GM15510 (cell line): ENCODE measurements around the gene SCAMP5.

Experiments used
- POLR2A ChIP-seq: IDR thresholded peaks from 3 replicates; pipeline ENCODE4 v1.6.1; 2011; ENCODE audit warnings: borderline replicate concordance; ENCODE audit not compliant: insufficient read length; ENCODE audit errors: extremely low read depth

The SCAMP5 gene

GRCh38 chr15:75023872-75024636, 28.7 kb downstream of the SCAMP5 start:
- TF ChIP-seq POLR2A, result no peak

- TF ChIP-seq POLR2A, result no peak
These were observed 29.7 kb downstream of the SCAMP5 start for GRCh38 chr15:75025107-75025506.

- TF ChIP-seq POLR2A, result no peak
These were observed 30.3 kb downstream of the SCAMP5 start for GRCh38 chr15:75025548-75026260.

GRCh38 chr15:75027551-75027950, 32.2 kb downstream of the SCAMP5 start:
- no peak for TF ChIP-seq POLR2A

- no peak for TF ChIP-seq POLR2A
These were observed 33.6 kb downstream of the SCAMP5 start for GRCh38 chr15:75028991-75029377.

- no peak for TF ChIP-seq POLR2A
These were observed 34.1 kb downstream of the SCAMP5 start for GRCh38 chr15:75029378-75030022.

GRCh38 chr15:75030023-75030413, 34.7 kb downstream of the SCAMP5 start:
- no peak for TF ChIP-seq POLR2A

- TF ChIP-seq POLR2A, result no peak
These were observed 35.1 kb downstream of the SCAMP5 start for GRCh38 chr15:75030424-75030823.

GRCh38 chr15:75031848-75032247, 36.5 kb downstream of the SCAMP5 start:
- TF ChIP-seq POLR2A, result no peak

GRCh38 chr15:75032395-75032794, 37.0 kb downstream of the SCAMP5 start:
- TF ChIP-seq POLR2A, result no peak

GRCh38 chr15:75033809-75034208, 38.4 kb downstream of the SCAMP5 start:
- TF ChIP-seq POLR2A, result no peak

GRCh38 chr15:75034615-75035014, 39.3 kb downstream of the SCAMP5 start:
- TF ChIP-seq POLR2A, result no peak

GRCh38 chr15:75036212-75036616, 40.9 kb downstream of the SCAMP5 start:
- no peak for TF ChIP-seq POLR2A

- no peak for TF ChIP-seq POLR2A
These were observed 42.3 kb downstream of the SCAMP5 start for GRCh38 chr15:75037685-75038084.

GRCh38 chr15:75038231-75038630, 42.9 kb downstream of the SCAMP5 start:
- no peak for TF ChIP-seq POLR2A
